ENCODE results near the gene C3orf20.
A peak's percentile ranks its signal among the peaks of the same experiment; 100 is the strongest.

The C3orf20 gene

DNA sequence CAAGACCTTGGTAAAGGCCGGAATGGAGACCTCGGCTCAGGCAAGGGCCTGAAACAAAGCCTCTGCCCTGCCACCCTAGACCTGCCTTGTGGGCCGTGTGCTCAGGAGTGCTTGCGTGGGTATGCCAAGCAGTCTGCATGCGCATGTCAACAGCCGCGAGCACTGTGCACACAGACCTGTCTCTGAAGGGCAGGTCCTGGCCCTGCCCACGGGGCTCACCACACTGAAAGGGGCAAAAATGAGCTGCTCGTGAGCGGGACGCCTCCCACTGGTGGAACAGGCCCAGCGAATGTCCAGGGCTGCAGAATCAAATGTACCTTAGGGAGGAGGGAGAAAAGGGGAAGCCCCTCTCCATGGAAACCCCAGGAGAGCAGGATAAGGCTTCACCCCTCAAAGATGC, 99.5 kb downstream of the C3orf20 start:
- TF ChIP-seq, protein P1, sequence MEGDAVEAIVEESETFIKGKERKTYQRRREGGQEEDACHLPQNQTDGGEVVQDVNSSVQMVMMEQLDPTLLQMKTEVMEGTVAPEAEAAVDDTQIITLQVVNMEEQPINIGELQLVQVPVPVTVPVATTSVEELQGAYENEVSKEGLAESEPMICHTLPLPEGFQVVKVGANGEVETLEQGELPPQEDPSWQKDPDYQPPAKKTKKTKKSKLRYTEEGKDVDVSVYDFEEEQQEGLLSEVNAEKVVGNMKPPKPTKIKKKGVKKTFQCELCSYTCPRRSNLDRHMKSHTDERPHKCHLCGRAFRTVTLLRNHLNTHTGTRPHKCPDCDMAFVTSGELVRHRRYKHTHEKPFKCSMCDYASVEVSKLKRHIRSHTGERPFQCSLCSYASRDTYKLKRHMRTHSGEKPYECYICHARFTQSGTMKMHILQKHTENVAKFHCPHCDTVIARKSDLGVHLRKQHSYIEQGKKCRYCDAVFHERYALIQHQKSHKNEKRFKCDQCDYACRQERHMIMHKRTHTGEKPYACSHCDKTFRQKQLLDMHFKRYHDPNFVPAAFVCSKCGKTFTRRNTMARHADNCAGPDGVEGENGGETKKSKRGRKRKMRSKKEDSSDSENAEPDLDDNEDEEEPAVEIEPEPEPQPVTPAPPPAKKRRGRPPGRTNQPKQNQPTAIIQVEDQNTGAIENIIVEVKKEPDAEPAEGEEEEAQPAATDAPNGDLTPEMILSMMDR (IDR thresholded peaks at IDR 0.05; ENCODE audit: low read depth, low read length), result no peak
- DNase-seq (ENCODE audit: extremely low read depth, low read depth), result no peak

GRCh38 chr3:14775011-14775410, 100.1 kb downstream of the C3orf20 start:
- TF ChIP-seq, protein P1 (IDR thresholded peaks at IDR 0.05; ENCODE audit: low read depth, low read length), result no peak

GRCh38 chr3:14775563-14775962, 100.6 kb downstream of the C3orf20 start:
- DNase-seq (ENCODE audit: extremely low read depth, low read depth), result no peak
- TF ChIP-seq, protein P1 (IDR thresholded peaks at IDR 0.05; ENCODE audit: low read depth, low read length), result no peak

More at GRCh38 chr3:14775011-14775410, 100.1 kb downstream of the C3orf20 start:
- DNase-seq (ENCODE audit: extremely low read depth, low read depth), result no peak

DNA sequence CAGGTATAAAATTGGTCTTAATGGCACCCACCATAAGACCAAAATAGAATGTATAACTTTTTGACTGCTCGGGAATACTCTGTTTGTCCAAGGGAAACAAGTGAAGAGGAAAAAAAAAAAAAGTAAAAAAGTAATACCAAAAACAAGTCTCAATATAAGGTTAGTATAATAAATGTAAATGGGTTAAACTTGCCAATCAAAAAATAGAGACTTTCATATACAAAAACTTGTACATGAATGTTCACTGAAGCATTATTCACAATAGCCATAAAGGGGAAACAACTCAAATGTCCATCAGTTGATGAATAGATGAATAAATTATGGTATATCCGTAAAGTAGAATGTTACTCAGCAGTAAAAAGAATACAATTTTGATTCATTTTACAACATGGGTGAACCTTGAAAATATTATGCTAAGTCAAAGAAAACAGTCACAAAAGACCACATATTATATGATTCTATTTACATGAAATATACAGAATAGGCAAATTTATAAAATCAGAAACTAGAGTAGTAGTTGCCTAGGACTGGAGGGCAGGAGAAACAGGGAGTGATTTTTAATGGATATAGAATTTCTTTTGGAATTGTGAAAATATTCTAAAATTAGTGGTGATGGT, 104.2 kb downstream of the C3orf20 start:
- DNase-seq (ENCODE audit: extremely low read depth, low read depth), result no peak
- TF ChIP-seq, protein P1 (IDR thresholded peaks at IDR 0.05; ENCODE audit: low read depth, low read length), result no peak

GRCh38 chr3:14780927-14781507, 106.1 kb downstream of the C3orf20 start:
- no peak for DNase-seq (ENCODE audit: extremely low read depth, low read depth)
- TF ChIP-seq, protein P1 (IDR thresholded peaks at IDR 0.05; ENCODE audit: low read depth, low read length), result peak; percentile 53

GRCh38 chr3:14783480-14784086, 108.6 kb downstream of the C3orf20 start:
- no peak for DNase-seq (ENCODE audit: extremely low read depth, low read depth)
- TF ChIP-seq, protein P1 (IDR thresholded peaks at IDR 0.05; ENCODE audit: low read depth, low read length), result no peak

DNA sequence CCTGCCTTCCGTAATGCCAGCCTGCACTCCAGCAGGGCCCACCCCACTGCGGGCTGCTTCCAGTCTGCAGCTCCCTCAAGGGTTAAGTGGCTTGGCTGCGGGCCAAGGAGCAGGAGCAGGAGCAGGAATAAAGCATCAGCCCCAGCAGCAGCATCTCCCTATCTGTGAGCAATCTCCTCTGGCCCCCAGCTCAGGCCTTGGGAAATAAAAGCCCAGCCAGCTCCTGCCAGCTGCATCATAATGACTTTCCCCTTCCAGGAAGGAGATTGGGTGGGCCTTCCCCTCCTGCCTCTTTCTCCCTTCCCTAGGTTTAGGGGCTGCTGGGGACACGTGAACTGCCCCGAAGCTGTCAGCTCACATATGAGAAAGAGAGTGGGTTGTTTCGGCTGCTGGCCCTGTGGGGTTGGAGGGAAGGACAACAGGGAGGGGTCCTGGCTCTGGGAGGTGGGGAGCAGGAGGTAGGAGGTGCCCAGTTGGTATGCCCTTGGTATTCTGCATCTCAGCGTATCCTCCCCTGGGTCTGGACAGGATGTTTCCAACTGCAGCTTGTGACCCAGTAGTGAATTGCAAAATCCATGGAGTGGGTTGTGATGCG, 109.2 kb downstream of the C3orf20 start:
- TF ChIP-seq, protein P1 (IDR thresholded peaks at IDR 0.05; ENCODE audit: low read depth, low read length), result no peak
- DNase-seq (ENCODE audit: extremely low read depth, low read depth), result no peak
